NK-92 (cell line): ENCODE results near the gene FBLN2.

Experiments used
- DNase-seq: peaks from one replicate; lab custom pipeline; 2025; ENCODE audit not compliant: unreplicated experiment; lab: John Stamatoyannopoulos, UW

The FBLN2 gene

GRCh38 chr3:13638927-13639326 lies 90.0 kb downstream of the FBLN2 start:
- no peak for DNase-seq

- DNase-seq: no peak
Measured at GRCh38 chr3:13642597-13642996, 93.7 kb downstream of the FBLN2 start.

DNA sequence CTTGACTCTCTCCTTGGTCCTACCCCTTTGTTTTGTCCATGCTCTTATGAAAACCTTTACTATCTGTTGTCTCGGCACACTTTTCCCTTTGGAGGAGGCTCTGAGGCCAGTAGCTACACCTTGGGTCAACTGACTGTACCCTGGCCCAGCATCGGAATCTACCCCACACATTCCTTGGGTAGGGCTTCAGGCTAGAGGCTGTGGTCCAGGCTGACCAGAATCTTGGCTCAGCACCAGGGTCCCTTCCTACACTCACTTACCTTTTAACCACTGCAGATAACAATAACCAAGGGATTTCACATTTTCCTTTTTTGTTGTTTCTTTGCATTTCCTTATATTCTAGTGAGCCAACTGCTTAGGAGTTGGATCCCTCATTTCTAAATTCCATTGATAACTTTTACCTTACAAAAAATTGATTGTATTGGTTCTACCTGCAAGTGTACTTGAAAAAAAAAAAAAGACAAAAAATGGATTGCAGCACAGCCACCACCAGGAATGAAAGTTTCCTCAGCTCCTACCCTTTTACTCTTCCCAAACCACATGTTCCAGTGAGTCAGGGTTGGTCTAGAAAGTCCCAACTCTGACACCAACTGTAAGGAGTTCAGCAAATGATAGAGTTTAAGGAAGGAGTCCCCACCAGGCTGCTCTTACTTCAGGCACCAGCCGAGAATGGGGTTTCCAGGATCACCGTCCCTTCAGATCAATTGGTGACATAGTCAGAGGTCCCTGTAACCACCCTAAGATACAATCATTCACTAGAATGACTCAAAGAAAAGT lies 95.6 kb downstream of the FBLN2 start:
- no peak for DNase-seq

DNA sequence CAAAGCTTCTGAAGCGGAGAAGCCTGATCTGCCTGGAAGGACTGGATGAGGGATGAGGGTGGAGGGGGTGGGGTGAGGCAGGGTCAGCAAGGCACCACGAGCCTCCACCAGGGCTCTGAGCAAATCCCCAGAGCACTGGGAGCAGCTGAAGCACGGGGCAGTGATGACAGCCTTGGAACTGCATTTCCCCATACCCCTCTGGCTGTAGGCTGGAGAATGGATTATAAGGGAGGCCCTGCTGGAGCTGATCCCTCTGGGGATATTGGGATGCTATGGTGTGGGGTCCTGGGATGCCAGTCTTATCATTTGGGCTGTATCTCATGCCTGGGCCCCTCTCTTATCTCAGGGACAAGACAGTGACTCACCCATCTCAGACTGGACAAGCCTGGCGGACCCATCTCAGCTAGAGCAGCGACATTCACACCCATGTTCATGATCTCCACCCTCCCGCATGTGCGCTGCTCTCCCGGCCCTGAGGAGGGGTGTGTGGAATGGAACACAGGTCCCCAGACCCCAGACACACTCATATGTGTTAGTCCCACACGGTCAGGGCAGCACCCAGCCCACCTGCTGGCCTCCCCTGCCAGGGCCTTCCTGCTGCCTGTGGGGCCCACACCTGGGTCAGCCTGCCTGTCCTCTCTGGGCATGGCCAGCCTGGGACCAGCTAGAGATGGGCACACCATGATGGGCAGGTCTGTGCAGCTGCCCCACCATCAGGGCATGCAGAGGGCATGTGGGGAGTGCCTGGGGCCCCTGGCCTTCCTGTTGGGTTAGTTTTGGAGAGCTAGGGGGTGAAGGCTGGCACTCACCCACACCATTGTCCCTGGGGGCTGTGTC lies 97.1 kb downstream of the FBLN2 start:
- DNase-seq: no peak

- no peak for DNase-seq
Measured at GRCh38 chr3:13647298-13648059, 98.6 kb downstream of the FBLN2 start.

GRCh38 chr3:13648060-13649001 lies 99.4 kb downstream of the FBLN2 start:
- no peak for DNase-seq

GRCh38 chr3:13650210-13651056 lies 101.5 kb downstream of the FBLN2 start:
- DNase-seq: peak; percentile 26

DNA sequence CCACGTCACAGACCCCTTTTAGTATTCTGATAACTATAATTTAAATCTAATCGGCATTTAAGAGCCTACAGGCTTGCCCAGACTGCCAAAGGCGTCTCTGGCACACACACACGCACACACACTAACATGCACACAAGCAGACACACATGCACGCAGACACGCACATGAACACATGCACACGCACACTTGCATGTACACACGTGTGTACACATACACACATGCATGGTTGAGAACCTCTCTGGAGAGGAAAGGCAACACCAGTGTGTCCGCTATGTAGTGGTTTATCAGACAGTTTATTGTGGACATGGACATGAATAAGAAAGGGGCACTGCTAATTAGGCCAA lies 102.1 kb downstream of the FBLN2 start:
- DNase-seq: no peak

GRCh38 chr3:13651775-13652428 lies 103.0 kb downstream of the FBLN2 start:
- no peak for DNase-seq

GRCh38 chr3:13652728-13653127 lies 103.8 kb downstream of the FBLN2 start:
- no peak for DNase-seq

DNA sequence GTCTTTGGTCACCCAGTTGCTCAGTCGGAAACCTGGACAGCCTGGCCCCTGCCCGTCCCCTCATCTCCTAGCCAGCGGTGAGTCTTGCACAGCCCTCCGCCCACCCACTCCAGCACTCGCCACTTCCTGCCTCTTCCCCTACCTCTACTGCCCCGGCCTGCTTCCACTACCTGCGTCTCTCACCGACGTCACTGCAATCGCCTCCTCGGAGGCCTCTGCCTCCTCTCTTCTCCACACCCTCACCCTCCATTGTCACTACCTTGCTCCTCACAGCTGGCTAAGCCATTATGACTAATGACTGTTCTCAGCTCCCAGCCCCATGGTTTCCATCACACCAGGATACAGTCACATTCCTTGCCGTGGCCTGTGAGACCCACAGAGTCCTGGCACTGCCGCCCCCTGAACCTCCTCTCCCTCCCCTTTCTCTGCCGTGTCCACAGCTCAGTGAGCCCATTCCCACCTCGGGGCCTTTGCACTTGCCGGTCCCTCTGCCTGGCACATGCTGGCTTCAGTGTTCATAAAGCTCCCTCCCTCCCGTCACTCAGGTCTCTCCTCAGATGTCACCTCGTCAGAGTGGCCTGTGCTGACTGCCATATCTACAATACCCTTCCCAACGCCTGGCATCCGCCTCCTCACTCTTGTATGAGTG lies 104.8 kb downstream of the FBLN2 start:
- DNase-seq: no peak

DNA sequence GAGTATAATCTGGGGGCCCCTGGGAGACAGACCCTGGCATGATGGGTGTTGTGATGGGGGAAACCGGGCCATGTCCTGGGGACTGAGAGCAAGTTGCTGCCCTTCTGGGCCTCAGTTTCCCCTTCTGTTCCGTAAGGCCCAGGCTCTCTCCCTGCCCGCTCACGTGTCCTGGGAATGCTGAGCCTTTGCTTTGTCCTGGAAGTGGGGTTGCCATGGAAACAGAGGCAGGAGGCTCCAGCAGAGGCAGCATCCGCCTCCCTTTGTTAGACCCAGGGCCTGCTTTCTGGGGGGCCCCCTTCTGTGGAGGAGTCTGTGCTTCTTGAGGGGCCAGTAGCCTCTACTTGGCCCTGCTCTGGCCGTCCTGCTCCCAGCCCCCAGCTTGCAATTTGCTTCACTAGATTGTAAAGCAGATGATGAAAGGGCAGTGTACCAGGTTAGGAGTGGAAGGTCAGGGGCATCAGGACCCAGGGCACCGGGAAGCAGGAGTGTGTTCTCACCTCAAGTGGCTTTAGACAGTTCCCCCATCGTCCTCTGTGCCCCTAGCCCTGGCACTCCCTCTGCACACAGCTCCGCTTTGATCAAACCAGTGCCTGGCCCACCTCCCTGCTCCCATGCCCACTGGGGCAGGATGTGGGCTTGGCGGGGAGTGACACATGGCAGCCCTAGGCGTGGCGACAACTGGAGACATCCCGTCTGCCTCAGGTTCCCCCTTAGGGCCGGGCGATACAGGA lies 105.6 kb downstream of the FBLN2 start:
- no peak for DNase-seq

- no peak for DNase-seq
Measured at GRCh38 chr3:13655061-13655913, 106.4 kb downstream of the FBLN2 start.

GRCh38 chr3:13656584-13657301 lies 107.8 kb downstream of the FBLN2 start:
- DNase-seq: no peak

GRCh38 chr3:13657660-13658435 lies 108.9 kb downstream of the FBLN2 start:
- no peak for DNase-seq

GRCh38 chr3:13658681-13659080 lies 109.8 kb downstream of the FBLN2 start:
- no peak for DNase-seq
